NCI-H146 (cell line): ENCODE data around the gene KCNN2.

ENCODE experiments used
- DNase-seq: peaks from one replicate; lab custom pipeline; 2025; lab: John Stamatoyannopoulos, UW

KCNN2 gene

DNA sequence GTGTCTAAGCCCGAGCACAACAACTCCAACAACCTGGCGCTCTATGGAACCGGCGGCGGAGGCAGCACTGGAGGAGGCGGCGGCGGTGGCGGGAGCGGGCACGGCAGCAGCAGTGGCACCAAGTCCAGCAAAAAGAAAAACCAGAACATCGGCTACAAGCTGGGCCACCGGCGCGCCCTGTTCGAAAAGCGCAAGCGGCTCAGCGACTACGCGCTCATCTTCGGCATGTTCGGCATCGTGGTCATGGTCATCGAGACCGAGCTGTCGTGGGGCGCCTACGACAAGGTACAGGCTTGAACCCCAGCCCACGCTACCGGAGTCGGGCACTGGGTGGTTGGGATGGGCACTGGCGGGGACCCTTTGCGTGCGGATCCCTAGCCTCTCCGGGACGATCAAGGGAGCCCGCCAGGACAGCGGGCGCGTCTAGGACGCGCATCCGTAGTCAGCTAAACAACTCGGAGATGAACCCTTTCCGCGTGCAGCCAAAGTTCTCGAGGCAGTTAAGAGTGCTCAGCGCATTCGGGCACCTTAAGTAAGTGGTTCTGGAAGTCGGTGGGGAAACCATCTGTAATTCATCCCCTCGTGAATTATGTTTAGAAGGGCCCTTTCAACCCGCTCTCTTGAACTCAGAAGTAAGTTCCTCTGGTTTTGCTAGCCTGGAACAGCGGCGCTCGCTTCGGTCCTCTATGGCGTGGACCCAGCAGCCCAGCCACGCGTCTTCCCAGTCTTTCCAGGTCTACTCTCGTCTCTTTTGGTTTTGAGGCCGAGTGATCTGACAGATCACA, 1.3 kb downstream of the KCNN2 start:
- DNase-seq = no peak

DNA sequence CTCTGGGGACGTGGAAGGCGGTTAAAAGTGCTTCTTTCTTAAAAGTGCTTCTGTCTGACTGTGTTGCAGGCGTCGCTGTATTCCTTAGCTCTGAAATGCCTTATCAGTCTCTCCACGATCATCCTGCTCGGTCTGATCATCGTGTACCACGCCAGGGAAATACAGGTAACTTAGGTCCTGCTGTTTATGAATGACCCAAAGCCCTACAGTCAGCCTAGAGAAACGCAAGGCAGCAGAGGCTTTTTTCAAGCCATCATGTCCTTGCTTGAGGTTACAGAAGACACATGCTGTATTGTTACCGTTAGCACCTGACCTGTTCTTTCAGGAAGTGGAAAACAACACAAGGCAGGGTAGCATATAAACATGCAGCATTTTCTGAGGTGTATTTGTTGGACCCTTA, 2.0 kb downstream of the KCNN2 start:
- DNase-seq = peak; percentile 7

DNA sequence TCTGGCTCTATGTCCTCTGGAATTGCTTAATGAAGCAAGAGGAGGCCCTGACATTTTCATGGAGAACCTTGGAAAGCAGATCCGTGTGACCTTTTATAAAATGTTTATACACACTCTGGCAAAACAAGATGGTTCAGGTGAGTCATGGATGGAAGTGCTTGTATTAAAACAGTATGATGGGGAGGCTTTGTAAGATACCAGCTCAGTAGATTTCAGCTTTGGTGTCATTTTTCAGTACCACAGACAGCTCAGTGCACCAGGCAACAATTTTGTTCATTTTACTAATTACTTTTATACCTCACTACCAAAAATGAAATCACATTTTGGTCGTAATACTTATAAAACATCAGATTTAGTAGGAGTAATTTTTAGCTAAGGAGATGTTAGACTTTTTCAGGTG, 5.2 kb downstream of the KCNN2 start:
- DNase-seq = no peak

DNA sequence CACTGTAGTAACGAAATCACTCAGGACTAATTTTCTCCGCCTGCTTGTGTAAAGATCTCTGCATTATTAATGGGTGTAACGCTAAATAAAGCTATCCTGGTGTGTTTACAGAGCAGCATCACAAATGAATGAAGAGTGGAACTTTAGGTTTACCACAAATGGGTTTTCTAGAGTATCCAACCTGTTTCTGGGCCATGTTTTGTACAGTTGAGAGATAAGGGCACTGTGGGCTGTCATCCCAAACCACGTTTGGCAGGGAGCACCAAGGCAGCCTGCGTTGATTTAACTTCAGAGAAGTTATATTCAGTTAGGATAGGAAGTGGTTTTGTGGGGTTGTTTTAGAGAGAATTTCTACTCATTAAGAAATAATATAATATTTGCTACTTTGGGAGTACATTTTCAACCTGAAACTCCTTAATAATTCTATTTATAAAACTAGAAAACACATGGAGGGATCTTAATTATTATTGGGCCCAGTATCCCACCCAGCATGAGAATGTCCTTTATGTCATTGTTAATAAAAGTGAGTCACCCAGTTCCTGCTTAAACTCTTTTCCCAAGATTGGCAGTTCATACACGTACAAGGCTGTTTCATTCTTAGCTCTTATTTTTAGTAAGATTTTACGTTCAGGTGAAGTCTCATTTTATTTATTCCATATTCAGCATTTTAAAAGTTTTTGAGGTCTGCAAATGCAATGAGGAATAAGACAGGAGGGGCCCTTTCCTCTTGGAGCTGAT, 8.0 kb downstream of the KCNN2 start:
- DNase-seq = peak; percentile 10

DNA sequence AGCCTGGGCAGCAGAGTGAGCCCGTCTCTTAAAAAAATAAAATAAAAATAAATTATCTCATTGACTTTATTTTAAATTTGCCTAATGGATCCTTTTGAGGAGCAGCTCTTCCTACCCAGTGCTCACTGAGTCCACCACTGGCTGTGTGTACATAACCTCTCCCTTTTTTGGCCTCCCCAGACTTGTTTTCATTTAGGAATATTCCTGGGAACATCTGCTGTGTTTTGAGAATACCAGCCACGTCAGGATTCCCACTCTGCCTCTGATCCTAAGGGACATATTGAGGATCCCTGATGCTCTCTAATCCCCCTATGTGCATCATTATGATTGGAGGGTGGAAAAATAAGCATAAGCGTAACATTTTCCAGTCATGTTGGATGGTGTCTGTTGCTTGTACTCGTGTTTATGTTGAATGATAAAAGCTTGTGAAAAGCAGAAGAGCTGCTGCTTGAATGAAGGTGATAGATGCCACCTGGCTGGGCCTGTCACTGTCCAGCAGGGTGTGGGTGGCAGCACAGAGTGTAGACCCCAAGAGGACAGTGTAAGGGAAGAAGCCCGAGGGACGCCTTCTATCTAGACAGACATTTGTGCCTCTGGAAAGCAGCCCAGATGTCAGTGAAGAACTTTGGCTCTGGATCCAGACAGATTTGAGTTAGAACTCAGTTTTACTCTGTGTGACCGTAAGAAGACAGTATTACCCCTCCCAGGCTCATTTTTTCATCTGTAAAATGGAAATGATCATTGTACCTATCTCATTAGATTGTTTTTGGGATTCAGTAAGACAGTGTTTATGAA, 15.4 kb downstream of the KCNN2 start:
- no peak for DNase-seq

DNA sequence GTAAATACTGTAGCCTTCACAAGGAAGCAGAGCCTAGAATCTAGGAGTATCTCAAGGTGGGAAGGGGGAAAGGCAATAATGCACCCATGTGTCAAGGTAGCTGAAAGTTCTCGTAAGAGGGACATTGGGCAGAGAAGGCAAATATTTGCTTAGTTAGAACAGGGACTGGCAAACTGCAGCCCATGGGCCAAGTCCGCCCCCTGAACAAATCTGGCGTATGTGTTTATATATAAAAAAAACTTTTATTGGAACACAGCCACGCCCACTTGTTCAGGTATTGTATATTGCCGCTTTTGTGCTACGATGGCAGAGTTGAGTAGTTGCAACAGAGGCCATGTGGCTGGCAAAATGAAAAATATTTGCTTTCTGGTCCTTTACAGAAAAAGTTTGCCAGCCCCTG, 16.1 kb downstream of the KCNN2 start:
- DNase-seq = no peak

DNA sequence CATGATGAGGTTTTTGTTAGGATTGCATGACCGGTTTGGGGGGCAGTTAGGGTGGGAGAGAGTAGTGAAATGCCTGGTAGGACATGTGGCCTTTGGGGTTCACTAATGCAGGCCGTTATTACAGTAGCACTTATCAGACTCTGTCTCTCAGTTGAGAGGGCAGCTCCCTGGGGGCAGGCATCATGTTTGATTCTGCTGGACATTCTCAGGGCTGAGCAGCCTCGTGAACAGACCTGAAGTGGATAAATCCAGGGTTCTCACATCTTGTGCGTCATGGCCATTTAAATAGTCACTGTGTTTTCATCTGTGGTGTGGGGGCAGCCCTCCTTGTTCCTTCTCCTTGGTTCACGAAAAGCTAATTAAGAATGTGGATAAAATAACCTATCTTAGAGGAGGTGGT, 18.9 kb downstream of the KCNN2 start:
- DNase-seq = no peak

DNA sequence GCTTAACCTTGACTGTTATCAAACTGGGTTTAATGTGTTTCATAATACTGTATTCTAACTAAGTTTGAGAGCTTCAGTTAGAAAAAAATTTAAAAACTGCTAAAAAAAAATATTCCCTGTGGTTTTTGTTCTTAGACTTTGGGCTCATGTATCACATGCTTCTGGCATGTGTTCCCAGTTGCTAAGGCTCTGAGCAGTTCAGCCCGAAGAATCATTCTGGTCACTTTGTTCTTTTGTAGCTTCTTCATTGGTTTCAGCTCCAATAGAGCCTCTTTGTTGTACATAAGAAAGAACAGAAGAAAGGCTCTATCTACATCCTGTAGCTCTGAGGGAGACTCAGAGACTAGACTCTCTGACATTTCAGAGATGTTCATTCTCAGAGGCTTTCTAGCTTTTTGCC, 25.6 kb downstream of the KCNN2 start:
- no peak for DNase-seq

DNA sequence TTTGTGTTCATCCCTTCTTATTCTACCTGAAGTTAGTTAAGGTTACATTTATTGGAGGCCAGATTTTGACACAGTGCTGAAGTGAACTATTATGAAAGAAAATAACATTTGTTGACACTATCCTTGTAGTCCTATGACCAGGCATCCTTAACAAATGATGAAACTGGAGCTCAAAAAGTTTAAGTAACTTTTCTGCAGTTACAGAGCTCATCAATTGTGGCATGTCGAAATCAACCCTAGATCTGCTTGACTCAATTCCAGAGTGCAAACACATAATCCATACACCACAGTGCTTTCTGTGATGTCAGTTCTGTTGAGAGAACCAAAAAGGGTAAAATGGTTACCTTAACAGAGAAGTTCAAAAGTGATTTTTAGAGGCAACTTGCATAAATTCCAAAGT, 28.6 kb downstream of the KCNN2 start:
- DNase-seq = no peak

DNA sequence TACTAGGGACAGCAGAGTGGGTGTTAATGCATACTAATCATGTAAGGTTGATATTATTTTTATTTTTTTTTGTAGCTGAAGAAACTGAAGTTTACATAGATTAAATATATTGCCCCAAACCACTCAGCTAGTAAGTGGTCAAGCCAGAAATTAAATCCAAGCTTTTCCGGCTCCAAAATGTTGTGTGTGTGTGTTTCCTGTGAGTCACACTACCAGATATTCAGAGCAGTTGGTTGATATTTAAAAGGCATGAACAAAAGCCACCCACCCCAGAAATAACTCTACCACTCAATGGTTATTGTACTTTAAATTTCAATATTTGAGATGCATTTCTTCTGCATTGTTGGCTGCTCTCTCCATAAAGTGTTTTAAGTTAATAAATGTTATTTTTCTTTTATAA, 29.5 kb downstream of the KCNN2 start:
- DNase-seq = no peak

DNA sequence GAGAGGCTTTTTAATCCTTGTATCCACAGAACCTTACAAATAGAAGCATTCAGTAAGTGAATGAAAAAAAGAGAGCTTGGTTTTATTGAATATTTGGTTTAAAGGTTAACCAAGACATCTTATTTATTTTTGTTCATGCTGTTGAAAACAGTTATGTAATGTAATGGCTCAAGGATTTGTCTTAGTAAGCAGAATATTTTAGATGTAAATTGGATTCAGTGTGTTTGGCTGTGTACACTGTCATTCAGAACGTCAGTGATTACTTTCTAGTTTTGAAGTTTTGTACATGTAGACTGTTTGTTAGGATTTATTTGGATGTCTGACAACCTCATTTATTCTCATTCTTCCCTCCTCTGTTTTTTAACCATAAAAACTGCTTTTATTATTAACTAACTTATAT, 31.3 kb downstream of the KCNN2 start:
- no peak for DNase-seq

DNA sequence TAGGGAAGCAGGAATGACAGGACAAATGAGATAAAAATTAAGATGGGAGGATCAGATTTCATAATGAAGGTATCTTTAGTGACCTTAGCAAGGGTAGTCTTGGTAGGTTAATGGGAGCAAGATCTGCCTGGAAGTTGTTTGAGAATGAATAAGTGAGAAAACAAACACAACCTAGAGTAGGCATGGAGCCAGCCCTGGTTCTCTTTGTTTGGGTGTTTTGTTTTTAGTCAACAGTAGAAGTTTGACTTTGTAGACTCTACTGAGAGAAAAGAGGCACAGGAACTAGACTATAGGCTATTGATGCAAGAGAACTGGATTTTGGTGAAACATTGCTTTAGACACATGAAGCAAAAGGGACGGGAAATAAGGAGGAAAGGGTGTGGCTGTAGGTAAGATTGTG, 40.3 kb downstream of the KCNN2 start:
- no peak for DNase-seq

DNA sequence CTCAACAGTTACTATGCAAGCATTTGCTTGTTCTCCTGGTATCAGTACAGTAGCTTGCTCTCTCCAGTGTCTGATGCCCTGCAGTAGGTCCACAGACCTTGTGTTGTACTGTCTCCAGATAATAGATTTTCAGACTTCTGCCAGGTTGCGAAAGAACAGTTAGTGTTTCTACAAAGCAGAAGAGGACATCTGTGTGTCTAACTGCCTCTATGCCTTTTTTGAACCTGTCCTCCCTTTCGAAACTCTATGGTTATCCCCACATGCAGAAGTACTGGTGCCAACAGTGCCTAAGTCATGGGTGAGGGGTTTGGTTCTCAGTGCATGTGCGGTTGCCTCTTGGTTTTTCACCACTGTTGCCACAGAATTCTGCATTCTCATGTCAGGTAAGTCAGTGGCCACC, 45.9 kb downstream of the KCNN2 start:
- peak; percentile 22 for DNase-seq

DNA sequence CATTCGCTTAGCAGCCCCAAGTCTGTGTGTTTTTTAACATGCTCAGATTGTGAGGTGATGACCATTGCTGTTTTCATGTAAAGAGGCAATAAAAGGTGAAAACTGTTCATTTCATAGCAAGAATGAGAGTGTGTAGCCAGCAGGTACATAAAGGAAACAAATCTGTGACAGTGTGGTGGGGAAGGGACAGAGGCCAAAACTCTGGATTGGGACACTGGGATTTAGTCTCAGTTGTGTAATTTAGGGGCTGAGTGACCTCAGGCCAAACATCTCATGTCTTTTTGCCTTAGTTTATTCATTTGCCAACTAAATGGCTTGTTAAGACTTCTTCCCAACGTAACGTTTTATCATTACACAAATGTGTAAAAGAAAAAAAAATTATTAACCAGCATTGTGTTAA, 47.0 kb downstream of the KCNN2 start:
- DNase-seq = no peak

DNA sequence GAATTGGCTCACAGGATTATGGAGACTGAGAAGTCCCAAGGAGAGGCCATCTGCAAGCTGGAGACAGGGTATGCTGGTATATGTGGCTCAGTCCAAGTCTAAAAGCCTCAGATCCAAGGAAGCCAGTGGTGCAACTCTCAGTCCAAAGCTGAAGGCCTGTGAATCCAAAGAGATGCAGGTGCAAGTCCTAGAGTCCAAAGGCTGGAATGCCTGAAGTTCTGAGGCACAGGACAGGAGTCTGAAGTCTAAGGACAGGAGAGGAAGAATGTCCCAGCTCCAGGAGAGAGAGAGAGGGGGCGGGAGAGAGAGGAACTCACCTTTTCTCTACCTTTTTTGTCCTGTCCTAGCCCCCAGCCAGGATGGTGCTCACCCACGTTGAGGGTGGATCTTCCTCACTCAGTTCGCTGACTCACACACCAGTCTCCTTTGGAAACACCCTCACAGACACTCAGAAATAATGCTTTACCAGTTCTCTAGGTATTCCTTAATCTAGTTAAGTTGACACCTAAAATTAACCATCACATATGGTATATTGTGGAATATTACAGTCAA, 49.6 kb downstream of the KCNN2 start:
- DNase-seq = no peak

DNA sequence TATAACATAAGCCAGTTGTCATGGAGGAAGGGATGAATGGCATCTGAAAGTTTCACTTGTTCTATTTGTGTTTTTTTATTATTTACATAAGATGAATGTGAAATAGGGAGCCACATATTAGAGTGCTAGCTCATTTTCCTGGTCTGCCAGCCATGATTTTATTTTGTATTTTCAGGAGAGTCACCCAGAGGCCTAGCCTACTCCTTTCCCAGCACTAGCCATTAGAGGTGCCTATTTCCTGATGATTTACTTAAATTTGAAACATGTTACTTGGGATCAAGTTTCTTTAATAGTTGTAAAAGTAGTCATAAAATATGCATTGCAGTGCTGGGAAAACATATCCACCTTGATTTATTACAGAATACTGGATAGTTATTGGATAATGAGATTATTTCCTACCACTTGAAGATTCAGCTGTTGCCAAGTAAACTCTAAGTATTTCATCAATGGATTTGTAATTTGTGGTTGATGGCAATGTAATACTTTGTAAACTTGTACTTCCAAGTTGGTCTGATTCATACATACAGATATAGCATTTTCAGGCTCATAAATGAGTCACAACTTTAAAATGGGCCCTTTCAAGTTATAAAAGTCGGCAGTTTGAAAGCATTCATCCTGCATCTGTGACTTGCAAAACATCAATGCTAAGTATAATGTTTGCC, 50.8 kb downstream of the KCNN2 start:
- DNase-seq = no peak

DNA sequence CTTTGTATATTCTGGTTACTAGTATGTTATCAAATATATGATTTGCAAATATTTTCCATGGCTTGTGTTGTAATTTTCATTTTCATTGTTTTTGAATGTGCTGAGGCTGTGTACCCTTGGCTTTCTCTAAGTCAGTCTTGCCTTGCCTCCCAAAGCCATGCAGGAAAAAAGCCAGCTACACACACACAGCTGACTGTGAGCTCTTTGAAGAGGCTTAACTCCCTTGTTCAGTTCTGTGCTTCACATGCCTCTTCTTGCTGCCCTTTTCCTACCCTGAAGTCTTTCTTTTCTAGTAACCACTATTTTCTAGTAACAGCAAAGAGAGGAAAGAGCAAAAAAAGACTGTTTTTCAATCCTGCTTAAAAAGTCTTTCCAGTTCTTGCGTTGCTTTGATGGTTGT, 53.9 kb downstream of the KCNN2 start:
- DNase-seq = no peak

DNA sequence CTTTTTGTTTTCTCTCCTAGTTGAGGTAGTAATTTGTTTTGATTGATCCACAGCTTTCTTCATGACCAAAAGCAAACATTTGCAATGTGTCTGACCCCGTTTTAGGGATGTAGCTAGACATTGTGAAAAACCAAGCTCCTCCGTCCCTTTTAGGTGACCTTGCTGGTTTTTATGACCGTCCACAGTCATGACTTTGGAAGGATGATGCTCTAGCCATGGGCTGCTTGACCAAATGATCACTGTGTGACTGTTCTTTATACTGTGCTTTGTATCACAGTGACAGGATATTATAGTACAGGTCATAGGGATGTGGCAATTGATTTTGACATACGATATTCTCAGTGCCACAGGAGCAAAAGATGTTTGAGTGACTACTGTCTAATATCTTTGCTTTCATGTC, 54.4 kb downstream of the KCNN2 start:
- DNase-seq = no peak

DNA sequence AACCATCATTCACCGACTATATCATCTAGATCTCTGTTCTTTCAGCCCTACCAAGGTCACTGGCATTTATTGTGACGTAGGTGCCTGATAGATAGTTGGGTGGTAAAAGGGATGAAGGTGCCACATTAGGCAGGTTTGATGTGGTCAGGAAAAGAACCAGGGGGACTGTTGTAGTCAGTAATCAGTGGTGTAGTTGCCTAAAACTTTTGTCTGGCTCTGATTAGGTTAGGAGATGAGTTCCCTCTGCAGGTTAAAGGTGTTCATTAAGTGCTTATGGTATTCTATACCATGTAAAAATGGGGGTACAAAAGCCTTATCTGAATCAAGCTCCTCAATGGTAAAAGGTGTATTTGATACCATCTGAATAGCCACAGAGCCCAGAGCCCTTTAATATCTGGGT, 55.6 kb downstream of the KCNN2 start:
- no peak for DNase-seq

DNA sequence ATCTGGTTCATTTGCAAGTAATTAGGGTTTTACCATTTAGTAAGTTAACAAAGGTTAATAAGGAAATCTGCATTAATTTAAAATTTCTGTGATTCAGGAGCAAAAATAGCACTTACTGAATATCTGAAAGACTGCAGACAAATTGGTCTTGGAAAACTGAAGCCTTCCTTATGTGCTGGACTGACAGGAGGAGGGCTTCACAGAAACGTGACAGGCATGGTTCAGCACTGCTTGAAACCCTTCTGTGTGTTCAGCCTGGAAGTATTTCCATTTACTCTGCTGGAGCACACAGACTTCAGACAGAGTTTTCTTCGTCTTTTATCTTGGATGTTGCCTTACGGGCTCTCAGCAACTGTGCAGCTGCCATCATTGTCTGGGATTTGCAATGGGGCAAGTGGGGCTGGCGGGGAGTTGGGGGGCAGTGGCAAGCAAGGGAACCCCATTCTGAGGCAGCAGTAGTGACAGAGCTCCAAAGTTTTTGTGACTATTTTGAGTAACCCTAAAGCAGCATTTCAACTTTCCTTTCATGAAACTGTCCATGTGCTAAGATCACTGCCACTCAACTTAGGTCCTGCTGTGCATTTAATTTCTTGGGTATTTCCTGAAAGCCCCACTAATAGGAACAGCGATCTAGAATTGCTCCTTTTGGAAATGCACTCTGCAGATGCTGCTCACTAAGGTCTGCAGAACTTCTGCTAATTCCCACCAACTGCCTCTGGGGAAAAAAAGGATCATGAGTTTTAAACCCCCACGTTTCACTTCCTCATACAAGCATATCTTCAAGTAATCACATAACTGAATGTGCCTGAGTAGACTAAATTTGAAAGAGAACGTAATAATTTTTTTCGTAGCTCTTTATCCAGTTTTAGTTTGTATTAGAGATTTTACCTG, 56.6 kb downstream of the KCNN2 start:
- DNase-seq = no peak

DNA sequence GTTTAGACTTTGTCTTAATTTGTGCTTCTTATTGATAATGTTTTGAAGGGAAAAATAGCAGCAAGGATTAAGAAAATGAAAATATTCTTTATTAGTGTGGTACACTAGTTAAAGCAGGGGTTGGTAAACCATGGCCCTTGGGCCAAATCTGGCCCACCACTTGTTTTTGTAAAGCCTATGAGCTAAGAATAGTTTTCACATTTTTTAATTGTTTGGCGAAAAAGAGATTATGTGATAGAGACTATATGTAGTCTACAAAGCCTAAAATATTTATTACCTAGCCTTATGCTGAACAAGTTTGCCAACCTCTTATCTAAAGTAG, 57.2 kb downstream of the KCNN2 start:
- no peak for DNase-seq
